HEK293T (cell line): ENCODE data around the gene HMGXB4.

Experiments used
- ARNT ChIP-seq: fragments of 450-650 bp; IDR thresholded peaks from 2 replicates; pipeline ENCODE4 v1.6.1; 2017; ENCODE audit warnings: mild to moderate bottlenecking
- FOXM1 ChIP-seq: fragments of 450-650 bp; IDR thresholded peaks from 2 replicates; pipeline ENCODE4 v1.6.1; 2017; ENCODE audit warnings: mild to moderate bottlenecking, borderline replicate concordance
- HDGF ChIP-seq: fragments of 450-650 bp; IDR thresholded peaks from 2 replicates; pipeline ENCODE4 v1.6.1; 2017; ENCODE audit warnings: antibody characterized with exemption, borderline replicate concordance
- LEF1 ChIP-seq: fragments of 450-650 bp; IDR thresholded peaks from 2 replicates; pipeline ENCODE4 v1.6.1; 2017; ENCODE audit warnings: mild to moderate bottlenecking, borderline replicate concordance
- SP1 ChIP-seq: fragments of 450-650 bp; IDR thresholded peaks from 2 replicates; pipeline ENCODE4 v1.6.1; 2017
- SUZ12 ChIP-seq: fragments of 450-650 bp; IDR thresholded peaks from 2 replicates; pipeline ENCODE4 v1.6.1; 2016; ENCODE audit warnings: mild to moderate bottlenecking
- TARDBP ChIP-seq: fragments of 450-650 bp; IDR thresholded peaks from 2 replicates; pipeline ENCODE4 v1.6.1; 2016

GRCh38 chr22:35308480-35309021 lies 51.3 kb downstream of the HMGXB4 start:
- TF ChIP-seq HDGF (no peak), SUZ12 (no peak), SP1 (no peak), TARDBP (no peak), LEF1 (no peak), ARNT (no peak), FOXM1 (no peak)
